K562 treated with DMSO at 1 percent for 4 hours (cell line): ENCODE data around the gene GNGT2. TPM values are rescaled to one million over a fixed set of nuclear protein-coding genes. Genes with fewer than 3 reads are reported as not detected.

Experiments
- total RNA-seq: library from RNA; unstranded; fragments of 300-600 nt; gene quantifications from 2 replicates; pipeline ENCODE4 v1.2.3, GENCODE V29; 2022; ENCODE audit not compliant: insufficient read depth

GNGT2 gene
- total RNA-seq = not detected in 2 replicates

GRCh38 chr17:49210158-49211029 lies at the start of gene GNGT2, which contains the start of gene ABI3:
GNGT2 (minus strand) TSS chr17:49210574; CDS start chr17:49207422, 3,152 bp downstream.
ABI3 (plus strand) TSS chr17:49210707; CDS start chr17:49210725, 18 bp downstream.

GRCh38 chr17:49230636-49231562 lies 20.5 kb upstream of the GNGT2 start, which contains the start of gene PHOSPHO1:
PHOSPHO1 (minus strand) TSS chr17:49230787; CDS start chr17:49226691, 4,096 bp downstream.

Other genes starting within 250 kb of the GNGT2 start
- gene GIP, start 242.0 kb downstream of the GNGT2 start, total RNA-seq = not detected in 2 replicates
- 21.1 and 24.1 TPM in 2 replicates for gene IGF2BP1, start 213.2 kb downstream of the GNGT2 start, total RNA-seq
- gene B4GALNT2, start 77.8 kb downstream of the GNGT2 start, total RNA-seq = not detected in 2 replicates
- gene ABI3, start 133 bp upstream of the GNGT2 start, total RNA-seq = not detected in 2 replicates
- not detected in 2 replicates for gene PHOSPHO1, start 20.2 kb upstream of the GNGT2 start, total RNA-seq
- gene ZNF652, start 151.7 kb upstream of the GNGT2 start, total RNA-seq = 5.0 and 5.1 TPM in 2 replicates
- 123 and 157 TPM in 2 replicates for gene PHB1, start 204.3 kb upstream of the GNGT2 start, total RNA-seq